BJ (cell line): ENCODE measurements around the gene EEF1E1. TPM values are rescaled to one million over a fixed set of nuclear protein-coding genes. Genes with fewer than 3 reads are reported as not detected.

Source experiments
- CTCF ChIA-PET: fragments of 350-600 bp; formaldehyde crosslinking; extraction: SDS; loops from one replicate; lab custom pipeline; 2021; ENCODE audit warnings: antibody characterized with exemption, inconsistent platforms; lab: Yijun Ruan, JAX
- POLR2A ChIA-PET: fragments of 300-600 bp; sonication (Branson Sonifier 250); formaldehyde crosslinking; extraction: SDS; loops from one replicate; lab custom pipeline; 2021; ENCODE audit warnings: antibody characterized with exemption; lab: Charles Lee
- DNase-seq: peaks from one replicate; pipeline ENCODE4 v3.0.0-alpha.2; 2011; ENCODE audit warnings: low read depth
- H3K27me3 ChIP-seq: 2 replicates; pipeline ENCODE4 v1.6.0; 2011; ENCODE audit warnings: low read length; ENCODE audit not compliant: control insufficient read depth, insufficient read depth
- H3K36me3 ChIP-seq: 2 replicates; pipeline ENCODE4 v1.5.1; 2011; ENCODE audit warnings: low read length; ENCODE audit not compliant: control insufficient read depth, insufficient read depth
- H3K4me3 ChIP-seq: 2 replicates; pipeline ENCODE4 v1.5.1; 2011; ENCODE audit warnings: low read depth, mild to moderate bottlenecking, control low read depth, low read length
- CTCF ChIP-seq: IDR thresholded peaks from 2 replicates; pipeline ENCODE4 v1.5.1; 2011; ENCODE audit warnings: low read depth, mild to moderate bottlenecking, control low read depth, inconsistent platforms, low read length, moderate library complexity; ENCODE audit not compliant: insufficient read depth
- polyA plus RNA-seq: library from polyadenylated mRNA; depleted of rRNA; stranded (reverse); fragments of >200 nt; gene quantifications from 2 replicates; pipeline ENCODE4 v1.2.3, GENCODE V29; 2011

The EEF1E1 gene
- polyA plus RNA-seq, 1 experiment: 26.4 TPM

- Histone ChIP-seq H3K27me3 (no peaks in the 10 kb centered on the region), H3K36me3 (peaks cover 5% of the 10 kb centered on the region), H3K4me3 (no peak overlapping the region)
- DNase-seq: no peak
- TF ChIP-seq CTCF: no peak
- CTCF ChIA-PET: no interaction called here
- POLR2A ChIA-PET: no interaction called here
Measured at GRCh38 chr6:8088886-8089285, 13.5 kb downstream of the EEF1E1 start.

- Histone ChIP-seq H3K27me3 (no peaks in the 10 kb centered on the region), H3K36me3 (peaks cover 5% of the 10 kb centered on the region), H3K4me3 (no peak overlapping the region)
- POLR2A ChIA-PET: no interaction called here
- DNase-seq: no peak
- CTCF ChIA-PET: interaction anchor here (0.6 kb wide), 1 partner anchor 366 kb away, joined by 4 read pairs; no protein-coding TSS in a partner anchor
- no peak for TF ChIP-seq CTCF
Measured at GRCh38 chr6:8087870-8088754, 14.2 kb downstream of the EEF1E1 start.

DNA sequence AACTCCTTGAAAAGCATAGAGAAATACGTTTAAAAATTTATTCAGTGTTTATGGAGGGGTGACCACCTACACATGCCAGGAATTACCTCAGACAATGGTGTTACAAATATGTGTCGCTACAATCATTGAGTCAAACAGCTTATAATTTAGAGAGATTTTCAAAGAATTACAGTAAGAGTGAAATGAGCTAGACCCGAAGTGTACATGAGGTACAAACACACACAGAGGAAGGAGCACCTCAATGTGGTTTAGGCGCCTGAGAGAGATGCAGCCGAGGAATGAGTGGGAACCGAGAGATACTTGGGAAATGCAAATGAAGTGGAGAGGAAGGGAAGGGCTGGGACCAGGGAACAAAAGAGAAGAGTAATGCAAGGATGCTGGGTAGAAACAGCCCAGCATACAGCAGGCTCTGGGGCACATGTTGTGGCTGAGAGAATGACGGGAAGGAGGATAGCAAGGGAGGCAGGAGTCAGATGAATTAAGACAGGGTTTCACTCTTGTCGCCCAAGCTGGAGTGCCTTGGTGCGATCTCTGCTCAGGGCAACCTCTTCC is 15.5 kb downstream of the EEF1E1 start:
- Histone ChIP-seq H3K36me3 (peaks cover 5% of the 10 kb centered on the region), H3K27me3 (no peaks in the 10 kb centered on the region), H3K4me3 (no peak overlapping the region)
- ChIA-PET CTCF (no interaction called here), POLR2A (no interaction called here)
- DNase-seq: no peak
- TF ChIP-seq CTCF: no peak

- Histone ChIP-seq H3K36me3 (peaks cover 3% of the 10 kb centered on the region; the same call in 1 of the 2 replicates), H3K4me3 (no peak overlapping the region), H3K27me3 (no peaks in the 10 kb centered on the region)
- ChIA-PET CTCF (interaction anchor here (0.6 to 1.9 kb wide), 4 partner anchors 26 to 361 kb away, joined by 3 to 5 read pairs (median 4); no protein-coding TSS in a partner anchor), POLR2A (no interaction called here)
- peak; percentile 71 for DNase-seq
- TF ChIP-seq CTCF: no peak
Measured at GRCh38 chr6:8085053-8085511, 17.3 kb downstream of the EEF1E1 start.

DNA sequence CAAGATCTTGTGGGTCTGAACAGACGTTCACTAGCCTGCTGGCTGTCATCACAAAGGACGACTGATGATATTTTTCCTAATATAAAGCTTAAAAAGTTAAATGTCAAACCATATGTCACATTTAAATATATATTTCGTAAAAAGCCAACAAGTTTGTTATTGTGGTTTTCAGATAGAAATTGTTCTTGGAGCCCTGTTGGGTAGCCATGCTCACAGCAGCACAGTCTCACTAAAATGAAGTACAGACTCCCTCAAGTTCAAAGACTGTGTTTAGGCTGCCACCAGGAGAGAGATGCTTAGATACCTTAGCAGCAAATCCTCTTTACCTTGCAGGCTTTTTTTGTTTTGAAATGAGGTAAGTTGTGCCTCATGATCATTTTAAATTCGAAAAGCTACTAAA is 17.8 kb downstream of the EEF1E1 start:
- H3K4me3 ChIP-seq: no peak overlapping the region
- no peak for TF ChIP-seq CTCF
- ChIA-PET POLR2A (no interaction called here), CTCF (interaction anchor here (0.6 to 1.9 kb wide), 4 partner anchors 26 to 361 kb away, joined by 3 to 5 read pairs (median 4); no protein-coding TSS in a partner anchor)
- no peaks in the 10 kb centered on the region for H3K27me3 ChIP-seq
- no peak for DNase-seq
- peaks cover 3% of the 10 kb centered on the region; the same call in 1 of the 2 replicates for H3K36me3 ChIP-seq
